ENCODE data around the gene ADRM1.

DNA sequence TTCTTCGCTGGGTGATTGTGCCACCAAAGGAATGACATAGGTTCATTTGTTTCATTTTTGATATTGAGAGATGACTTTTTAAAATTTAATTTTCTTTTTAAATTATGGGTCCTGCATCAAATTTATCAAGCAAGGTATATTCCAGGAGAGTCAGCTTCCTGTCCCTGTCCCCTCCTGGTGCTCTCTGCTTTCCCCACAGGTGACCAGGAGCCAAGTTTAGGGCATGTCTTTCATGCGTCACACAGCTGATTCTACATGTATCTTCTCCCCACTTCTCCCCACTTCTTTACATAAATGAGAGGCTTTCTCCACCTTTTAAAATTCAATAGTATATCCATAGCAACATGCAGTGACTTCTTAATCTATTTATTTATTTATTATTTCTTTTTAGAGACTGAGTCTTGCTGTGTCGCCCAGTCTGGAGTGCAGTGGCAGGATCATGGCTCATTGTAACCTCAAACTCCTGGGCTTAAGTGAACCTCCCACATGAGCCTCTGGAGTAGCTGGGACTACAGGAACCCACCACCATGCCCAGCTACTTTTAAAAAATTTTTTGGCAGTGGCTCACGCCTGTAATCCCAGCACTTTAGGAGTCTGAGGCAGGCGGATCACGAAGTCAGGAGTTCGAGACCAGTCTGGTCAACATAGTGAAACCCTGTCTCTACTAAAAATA is 34.4 kb upstream of the ADRM1 start:
- TF ChIP-seq, protein P1, sequence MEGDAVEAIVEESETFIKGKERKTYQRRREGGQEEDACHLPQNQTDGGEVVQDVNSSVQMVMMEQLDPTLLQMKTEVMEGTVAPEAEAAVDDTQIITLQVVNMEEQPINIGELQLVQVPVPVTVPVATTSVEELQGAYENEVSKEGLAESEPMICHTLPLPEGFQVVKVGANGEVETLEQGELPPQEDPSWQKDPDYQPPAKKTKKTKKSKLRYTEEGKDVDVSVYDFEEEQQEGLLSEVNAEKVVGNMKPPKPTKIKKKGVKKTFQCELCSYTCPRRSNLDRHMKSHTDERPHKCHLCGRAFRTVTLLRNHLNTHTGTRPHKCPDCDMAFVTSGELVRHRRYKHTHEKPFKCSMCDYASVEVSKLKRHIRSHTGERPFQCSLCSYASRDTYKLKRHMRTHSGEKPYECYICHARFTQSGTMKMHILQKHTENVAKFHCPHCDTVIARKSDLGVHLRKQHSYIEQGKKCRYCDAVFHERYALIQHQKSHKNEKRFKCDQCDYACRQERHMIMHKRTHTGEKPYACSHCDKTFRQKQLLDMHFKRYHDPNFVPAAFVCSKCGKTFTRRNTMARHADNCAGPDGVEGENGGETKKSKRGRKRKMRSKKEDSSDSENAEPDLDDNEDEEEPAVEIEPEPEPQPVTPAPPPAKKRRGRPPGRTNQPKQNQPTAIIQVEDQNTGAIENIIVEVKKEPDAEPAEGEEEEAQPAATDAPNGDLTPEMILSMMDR (IDR thresholded peaks at IDR 0.05): no peak
- no peak for TF ChIP-seq EZH2phosphoT487 (IDR thresholded peaks at IDR 0.05)
- TF ChIP-seq EZH2 (IDR thresholded peaks at IDR 0.05): no peak

All from neural progenitor cell (in vitro differentiated cells).